ENCODE data around the gene TTYH2. TPM values are rescaled to one million over a fixed set of nuclear protein-coding genes. Genes with fewer than 3 reads are reported as not detected.
"Not testable (repeated sequence)": the region's sequence is repeated elsewhere in the genome, so short reads cannot be mapped to it uniquely, and the experiment has no call there.

TTYH2 gene
- total RNA-seq, 4 donors from 2014 or later = 12.4 to 24.7 (median 18.8) TPM

GRCh38 chr17:74185571-74186185 lies 27.7 kb upstream of the TTYH2 start:
- Histone ChIP-seq H3K36me3 (no peaks in the 10 kb centered on the region), H3K27ac (no peak overlapping the region), H3K4me1 (no peaks in the 10 kb centered on the region), H3K27me3 (no peaks in the 10 kb centered on the region), H3K9me3 (no peaks in the 10 kb centered on the region), H3K4me3 (replicated peaks in 1 of 3) (no peak overlapping the region)
- 66 to 67% methylated on average over 9 of the region's 9 CpGs for WGBS, 2 donors
- no peak for DNase-seq
- intact Hi-C loops (cut with DNase I) = no loop called here
- TF ChIP-seq POLR2A (IDR thresholded peaks at IDR 0.05) = no peak
- TF ChIP-seq, protein P1, sequence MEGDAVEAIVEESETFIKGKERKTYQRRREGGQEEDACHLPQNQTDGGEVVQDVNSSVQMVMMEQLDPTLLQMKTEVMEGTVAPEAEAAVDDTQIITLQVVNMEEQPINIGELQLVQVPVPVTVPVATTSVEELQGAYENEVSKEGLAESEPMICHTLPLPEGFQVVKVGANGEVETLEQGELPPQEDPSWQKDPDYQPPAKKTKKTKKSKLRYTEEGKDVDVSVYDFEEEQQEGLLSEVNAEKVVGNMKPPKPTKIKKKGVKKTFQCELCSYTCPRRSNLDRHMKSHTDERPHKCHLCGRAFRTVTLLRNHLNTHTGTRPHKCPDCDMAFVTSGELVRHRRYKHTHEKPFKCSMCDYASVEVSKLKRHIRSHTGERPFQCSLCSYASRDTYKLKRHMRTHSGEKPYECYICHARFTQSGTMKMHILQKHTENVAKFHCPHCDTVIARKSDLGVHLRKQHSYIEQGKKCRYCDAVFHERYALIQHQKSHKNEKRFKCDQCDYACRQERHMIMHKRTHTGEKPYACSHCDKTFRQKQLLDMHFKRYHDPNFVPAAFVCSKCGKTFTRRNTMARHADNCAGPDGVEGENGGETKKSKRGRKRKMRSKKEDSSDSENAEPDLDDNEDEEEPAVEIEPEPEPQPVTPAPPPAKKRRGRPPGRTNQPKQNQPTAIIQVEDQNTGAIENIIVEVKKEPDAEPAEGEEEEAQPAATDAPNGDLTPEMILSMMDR (IDR thresholded peaks at IDR 0.05) = no peak

- Histone ChIP-seq H3K9me3 (no peaks in the 10 kb centered on the region), H3K4me3 (replicated peaks in 1 of 3) (no peak overlapping the region), H3K36me3 (no peaks in the 10 kb centered on the region), H3K27me3 (no peaks in the 10 kb centered on the region), H3K27ac (no peak overlapping the region), H3K4me1 (no peaks in the 10 kb centered on the region)
- intact Hi-C loops (cut with DNase I) = no loop called here
- WGBS, 2 donors = 91 to 93% methylated on average over 20 of the region's 20 CpGs
- DNase-seq = no peak
- TF ChIP-seq, protein P1 (IDR thresholded peaks at IDR 0.05) = no peak
- no peak for TF ChIP-seq POLR2A (IDR thresholded peaks at IDR 0.05)
These were observed 26.9 kb upstream of the TTYH2 start for GRCh38 chr17:74186498-74186897.

DNA sequence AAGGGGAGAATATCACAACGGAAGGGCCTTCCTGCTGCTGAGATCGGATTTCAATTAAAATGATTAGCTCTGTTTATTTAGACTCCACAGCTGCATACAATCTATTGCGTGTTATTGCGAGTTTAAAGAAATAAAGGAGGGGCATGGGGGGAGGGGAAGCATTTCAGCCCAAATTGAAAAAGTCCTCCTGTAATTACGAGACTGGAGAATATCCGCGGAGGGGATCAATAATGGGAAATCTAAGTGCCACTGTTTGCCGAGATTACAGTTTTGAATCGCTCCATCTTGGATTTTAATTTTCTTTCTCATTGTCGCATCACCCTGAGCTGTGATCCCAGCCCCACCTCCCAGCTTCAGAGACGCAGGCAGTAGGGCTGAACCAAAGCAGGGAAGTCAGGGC lies 25.6 kb upstream of the TTYH2 start:
- no peak for TF ChIP-seq POLR2A (IDR thresholded peaks at IDR 0.05)
- TF ChIP-seq, protein P1 (IDR thresholded peaks at IDR 0.05) = no peak
- Histone ChIP-seq H3K27me3 (no peaks in the 10 kb centered on the region), H3K36me3 (no peaks in the 10 kb centered on the region), H3K9me3 (no peaks in the 10 kb centered on the region), H3K27ac (no peak overlapping the region), H3K4me1 (no peaks in the 10 kb centered on the region), H3K4me3 (replicated peaks in 1 of 3) (no peak overlapping the region)
- 60 to 64% methylated on average over 11 of the region's 11 CpGs for WGBS, 2 donors
- no peak for DNase-seq
- intact Hi-C loops (cut with DNase I) = no loop called here

GRCh38 chr17:74188687-74189086 lies 24.7 kb upstream of the TTYH2 start:
- 88 to 93% methylated on average over 4 of the region's 4 CpGs for WGBS, 2 donors
- DNase-seq; H3K9me3 ChIP-seq; H3K36me3 ChIP-seq; H3K4me1 ChIP-seq; intact Hi-C loops (cut with DNase I); H3K27me3 ChIP-seq; H3K4me3 ChIP-seq (replicated peaks in 1 of 3); H3K27ac ChIP-seq: not testable (repeated sequence)

DNA sequence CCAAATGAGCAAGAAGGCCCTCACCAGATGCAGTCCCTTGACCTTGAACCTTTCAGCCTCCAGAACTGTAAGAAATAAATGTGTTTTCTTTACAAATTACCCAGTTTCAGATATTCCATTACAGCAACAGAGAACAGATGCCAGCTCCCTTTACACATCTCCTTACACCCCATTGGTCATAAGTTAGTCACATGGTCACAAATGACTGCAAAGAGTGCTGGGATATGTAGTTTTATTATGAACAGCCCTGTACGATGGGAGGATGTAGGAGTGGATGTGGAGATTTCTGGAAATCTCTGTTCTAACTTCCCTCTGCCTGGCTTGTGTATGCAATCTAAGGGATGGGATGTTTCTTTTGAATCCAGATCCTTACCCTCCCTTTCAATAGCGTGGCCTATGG lies 23.2 kb upstream of the TTYH2 start:
- no peak overlapping the region for H3K4me3 ChIP-seq (replicated peaks in 1 of 3)

More for the DNA sequence above, 23.2 kb upstream of the TTYH2 start:
- Histone ChIP-seq H3K4me1 (no peaks in the 10 kb centered on the region), H3K36me3 (no peaks in the 10 kb centered on the region), H3K27ac (no peak overlapping the region), H3K27me3 (no peaks in the 10 kb centered on the region), H3K9me3 (no peaks in the 10 kb centered on the region)
- DNase-seq = no peak
- 37 to 49% methylated on average over 2 of the region's 2 CpGs for WGBS, 2 donors
- TF ChIP-seq, protein P1 (IDR thresholded peaks at IDR 0.05) = no peak
- no peak for TF ChIP-seq POLR2A (IDR thresholded peaks at IDR 0.05)
- intact Hi-C loops (cut with DNase I) = no loop called here
